Lower lobe of right lung (tissue), 2 donors: ENCODE results near the gene RAB3A. TPM values are rescaled to one million over a fixed set of nuclear protein-coding genes. Genes with fewer than 3 reads are reported as not detected.

ENCODE experiments used
- ATAC-seq, 2 donors: fragments of 200-7000 bp; cut with Tn5 transposase; one replicate each; pipeline ENCODE4 v1.9.1; 2020 to 2022; ENCODE audit warnings: mild to moderate bottlenecking in 2 of 2, moderate library complexity in 2 of 2
- DNase-seq: peaks from one replicate; pipeline ENCODE4 v3.0.0-alpha.2; 2020
- H3K27ac ChIP-seq: fragments of 200-600 bp; one replicate; pipeline ENCODE4 v1.8.0; 2022
- H3K27me3 ChIP-seq: fragments of 200-600 bp; one replicate; pipeline ENCODE4 v1.8.0; 2022; ENCODE audit warnings: low read depth
- H3K36me3 ChIP-seq: fragments of 200-600 bp; one replicate; pipeline ENCODE4 v1.8.0; 2022; ENCODE audit warnings: mild to moderate bottlenecking
- H3K4me1 ChIP-seq: fragments of 200-600 bp; one replicate; pipeline ENCODE4 v1.8.0; 2022
- H3K4me3 ChIP-seq: fragments of 200-600 bp; one replicate; pipeline ENCODE4 v1.8.0; 2022; ENCODE audit warnings: mild to moderate bottlenecking
- H3K9me3 ChIP-seq: fragments of 200-600 bp; one replicate; pipeline ENCODE4 v1.8.0; 2022
- intact Hi-C: fragments of 100-400 bp; cut with DNase I; formaldehyde crosslinking; loops from one replicate; pipeline ENCODE4 v1.11.0; 2022
- total RNA-seq: library from RNA; stranded (reverse); fragmentation: NEBNext Ultra II Directional; extraction: Animal tissue kit (Norgen Biotek cat#: 25700); gene quantifications from one replicate; pipeline ENCODE4 v1.2.1, GENCODE V29; 2021
- TF ChIP-seq, protein P1 (sequence below): fragments of 200-600 bp; IDR thresholded peaks from one replicate; pipeline ENCODE4 v1.8.0; 2022; ENCODE audit warnings: antibody characterized with exemption, mild to moderate bottlenecking
- donor health status: DM: no; HTN: yes; CAD: no; lungs with severe emphysema.

RAB3A gene
- total RNA-seq, 1 donor from 2014 or later = 2.7 TPM

- Histone ChIP-seq H3K27me3 (peaks cover 42% of the 10 kb centered on the region), H3K9me3 (no peaks in the 10 kb centered on the region), H3K4me3 (no peak overlapping the region), H3K36me3 (no peaks in the 10 kb centered on the region), H3K27ac (no peak overlapping the region), H3K4me1 (peaks cover 35% of the 10 kb centered on the region)
- no peak for ATAC-seq
- DNase-seq = no peak
- TF ChIP-seq, protein P1, sequence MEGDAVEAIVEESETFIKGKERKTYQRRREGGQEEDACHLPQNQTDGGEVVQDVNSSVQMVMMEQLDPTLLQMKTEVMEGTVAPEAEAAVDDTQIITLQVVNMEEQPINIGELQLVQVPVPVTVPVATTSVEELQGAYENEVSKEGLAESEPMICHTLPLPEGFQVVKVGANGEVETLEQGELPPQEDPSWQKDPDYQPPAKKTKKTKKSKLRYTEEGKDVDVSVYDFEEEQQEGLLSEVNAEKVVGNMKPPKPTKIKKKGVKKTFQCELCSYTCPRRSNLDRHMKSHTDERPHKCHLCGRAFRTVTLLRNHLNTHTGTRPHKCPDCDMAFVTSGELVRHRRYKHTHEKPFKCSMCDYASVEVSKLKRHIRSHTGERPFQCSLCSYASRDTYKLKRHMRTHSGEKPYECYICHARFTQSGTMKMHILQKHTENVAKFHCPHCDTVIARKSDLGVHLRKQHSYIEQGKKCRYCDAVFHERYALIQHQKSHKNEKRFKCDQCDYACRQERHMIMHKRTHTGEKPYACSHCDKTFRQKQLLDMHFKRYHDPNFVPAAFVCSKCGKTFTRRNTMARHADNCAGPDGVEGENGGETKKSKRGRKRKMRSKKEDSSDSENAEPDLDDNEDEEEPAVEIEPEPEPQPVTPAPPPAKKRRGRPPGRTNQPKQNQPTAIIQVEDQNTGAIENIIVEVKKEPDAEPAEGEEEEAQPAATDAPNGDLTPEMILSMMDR = no peak
- intact Hi-C loops = no loop called here
Measured at GRCh38 chr19:18226956-18227780, 23.3 kb upstream of the RAB3A start.

DNA sequence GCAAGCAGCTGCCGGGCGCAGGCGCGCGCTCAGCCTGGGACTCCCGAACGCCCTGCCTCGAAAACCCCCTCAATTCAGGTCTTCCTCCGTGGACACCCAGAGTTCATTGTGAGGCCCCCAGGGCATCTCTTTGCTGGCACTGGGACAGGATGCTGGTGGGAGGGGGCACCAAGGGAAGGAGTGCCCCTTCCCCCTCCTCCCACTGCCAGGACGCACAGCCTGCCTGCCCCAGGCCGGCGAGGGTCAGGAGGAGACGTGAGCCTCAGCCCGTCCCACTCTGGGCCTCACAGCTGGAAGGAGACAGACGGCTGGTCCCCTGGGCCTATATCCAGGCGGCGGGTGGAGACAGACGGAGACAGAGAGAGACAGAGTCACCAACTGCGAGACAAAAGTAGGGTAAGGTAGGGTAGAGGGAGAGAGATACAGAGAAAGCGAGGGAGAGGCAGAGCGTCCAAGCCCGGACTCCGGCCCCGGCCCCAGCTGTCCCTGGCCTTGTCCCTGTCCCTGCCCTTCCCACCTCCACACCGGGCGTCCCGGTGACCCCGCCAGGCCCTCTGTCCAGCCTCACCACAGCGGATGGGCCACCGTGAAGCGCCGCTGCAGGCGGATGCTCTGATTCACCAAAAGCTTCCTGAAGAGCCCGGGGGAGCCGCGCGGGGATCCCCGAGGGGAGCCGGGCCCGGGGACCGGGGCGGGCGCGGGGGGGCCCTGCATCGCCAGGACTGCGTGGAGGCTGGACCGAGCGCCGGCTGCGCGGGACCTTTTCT lies 22.0 kb upstream of the RAB3A start, which contains the start of gene PDE4C:
TSS of gene PDE4C (minus strand) at position 737 of the 767 bp plus-strand sequence. CDS start at position 714, 23 bp downstream.
- H3K4me3 ChIP-seq = no peak within 1 kb of the TSS
- DNase-seq = no peak

DNA sequence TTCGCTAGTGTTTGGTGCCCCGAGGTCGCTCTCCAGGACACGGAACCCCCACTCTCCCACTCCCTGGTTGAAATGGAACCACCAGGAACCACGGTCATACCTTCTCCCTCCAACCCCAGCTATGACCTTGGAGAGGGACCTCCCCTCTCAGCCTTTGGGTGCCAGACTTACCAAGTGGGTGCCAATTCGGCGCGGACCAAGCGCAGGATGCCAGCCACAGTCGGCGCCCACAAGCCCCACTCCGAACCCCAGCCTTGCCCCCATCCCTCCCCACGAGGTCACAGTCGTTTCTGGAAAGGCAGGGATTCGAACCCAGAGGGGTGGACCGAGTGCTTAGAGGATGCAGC lies 21.5 kb upstream of the RAB3A start:
- no peak for DNase-seq
- Histone ChIP-seq H3K9me3 (no peaks in the 10 kb centered on the region), H3K27me3 (peaks cover 34% of the 10 kb centered on the region), H3K36me3 (no peaks in the 10 kb centered on the region), H3K4me3 (peak overlapping the region; percentile 55), H3K4me1 (peaks cover 25% of the 10 kb centered on the region), H3K27ac (peak overlapping the region; percentile 24)
- intact Hi-C loops = no loop called here
- no peak for ATAC-seq
- TF ChIP-seq, protein P1 = no peak

More for the DNA sequence above, 22.0 kb upstream of the RAB3A start, which contains the start of gene PDE4C:
- Histone ChIP-seq H3K36me3 (no peaks in the 10 kb centered on the region), H3K9me3 (no peaks in the 10 kb centered on the region), H3K4me1 (peaks cover 25% of the 10 kb centered on the region), H3K27ac (no peak within 1 kb of the TSS), H3K27me3 (peaks cover 34% of the 10 kb centered on the region)
- no peak for ATAC-seq
- TF ChIP-seq, protein P1 = no peak
- intact Hi-C loops = no loop called here

DNA sequence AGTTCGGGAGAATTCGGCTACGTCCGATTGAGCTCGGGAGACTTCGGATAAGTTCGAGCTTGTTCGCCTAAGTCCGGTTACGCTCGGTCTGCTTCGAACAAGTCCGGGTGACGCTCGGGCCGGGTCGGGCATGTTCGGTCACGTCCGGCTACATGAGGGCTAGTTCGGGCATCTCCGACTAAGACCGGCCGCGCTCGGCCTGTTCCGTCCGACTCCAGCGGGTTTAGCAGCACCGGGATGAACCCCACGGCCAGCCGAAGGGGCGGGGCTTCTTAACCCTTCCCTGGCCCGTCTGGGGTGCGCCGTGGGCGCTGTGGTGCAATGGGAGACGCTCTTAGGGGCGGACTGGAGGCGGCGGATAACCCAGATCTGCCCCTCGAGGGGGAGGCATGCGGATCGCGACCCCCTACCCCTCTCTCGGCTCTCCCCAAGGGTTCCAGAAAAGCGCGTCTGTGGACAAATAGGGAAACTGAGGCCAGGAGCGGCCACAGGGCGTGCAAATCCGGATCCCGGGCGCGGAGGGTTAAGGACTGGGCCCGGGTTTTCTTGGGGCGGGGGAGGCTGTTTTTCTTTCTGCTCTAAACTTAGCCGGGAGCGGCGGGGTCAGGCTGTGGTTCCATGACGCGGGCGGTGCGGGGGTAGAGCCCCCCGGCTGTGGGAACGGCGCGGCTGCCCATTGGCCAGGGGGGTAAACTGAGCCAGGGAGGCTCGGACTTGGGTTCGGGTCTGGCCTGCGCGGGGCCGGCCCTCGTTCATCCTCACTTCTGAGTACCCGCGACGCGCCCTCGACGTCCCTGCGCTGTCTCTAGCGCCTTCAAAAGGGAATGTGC lies 20.9 kb upstream of the RAB3A start:
- Histone ChIP-seq H3K4me1 (peaks cover 25% of the 10 kb centered on the region), H3K9me3 (no peaks in the 10 kb centered on the region), H3K36me3 (no peaks in the 10 kb centered on the region), H3K4me3 (peak overlapping the region; percentile 55), H3K27ac (peak overlapping the region; percentile 32), H3K27me3 (peaks cover 34% of the 10 kb centered on the region)
- DNase-seq (peak; percentile 98), ATAC-seq (peak; percentile 99)
- TF ChIP-seq, protein P1 = no peak
- intact Hi-C loops = no loop called here
